ENCODE results near the gene TCAP.

TCAP gene

GRCh38 chr17:39628655-39629493 is 36.3 kb upstream of the TCAP start:
- TF ChIP-seq CTCF (IDR thresholded peaks at IDR 0.05; ENCODE audit: low read length) (no peak), EZH2 (IDR thresholded peaks at IDR 0.05; ENCODE audit: borderline replicate concordance, low read length) (no peak)
- H3K9ac ChIP-seq (ENCODE audit: low read length) = no peak overlapping the region
- H3K4me3 ChIP-seq (ENCODE audit: low read depth, low read length, poor library complexity, severe bottlenecking) = no peak overlapping the region
- H2AFZ ChIP-seq (ENCODE audit: low read length) = no peak overlapping the region
- H3K9me3 ChIP-seq (ENCODE audit: low read length) = no peaks in the 10 kb centered on the region
- H3K79me2 ChIP-seq (ENCODE audit: insufficient read depth, low read length) = no peaks in the 10 kb centered on the region
- H3K27ac ChIP-seq (ENCODE audit: low read depth, low read length, poor library complexity, severe bottlenecking) = no peak overlapping the region
- H3K4me1 ChIP-seq (ENCODE audit: insufficient read depth, low read length, severe bottlenecking) = no peaks in the 10 kb centered on the region
- H3F3A ChIP-seq (ENCODE audit: insufficient read depth, low read length) = no peaks in the 10 kb centered on the region
- no peaks in the 10 kb centered on the region for H3K9me2 ChIP-seq (ENCODE audit: low read depth, low read length)
- H3K36me3 ChIP-seq (ENCODE audit: insufficient read depth, low read length) = no peaks in the 10 kb centered on the region
- H3K4me2 ChIP-seq (ENCODE audit: low read length) = no peak overlapping the region
- no peaks in the 10 kb centered on the region for H3K27me3 ChIP-seq (ENCODE audit: insufficient read depth, low read length)
- H4K20me1 ChIP-seq (ENCODE audit: insufficient read depth, low read length) = no peaks in the 10 kb centered on the region

DNA sequence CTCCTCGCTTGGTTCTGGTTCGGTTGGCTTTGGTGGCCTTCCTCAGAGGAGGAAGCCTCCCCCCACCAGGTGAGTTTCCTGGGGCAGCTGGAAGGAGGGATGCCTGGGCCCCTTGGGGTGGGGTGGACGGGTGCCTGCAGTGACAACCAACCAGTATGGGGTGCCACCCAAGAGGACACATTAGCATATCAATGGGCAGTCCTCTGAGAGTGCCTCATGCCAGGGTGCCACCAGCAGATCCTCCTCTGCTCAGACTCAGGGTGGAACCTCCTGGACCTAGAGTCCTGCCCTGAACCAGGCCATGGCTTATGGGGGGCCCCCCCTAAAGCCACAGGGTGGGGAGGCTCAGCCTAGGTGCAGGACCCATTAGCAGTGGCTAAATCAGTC is 35.7 kb upstream of the TCAP start:
- Histone ChIP-seq H3K4me1 (ENCODE audit: insufficient read depth, low read length, severe bottlenecking) (no peaks in the 10 kb centered on the region), H3K27ac (ENCODE audit: low read depth, low read length, poor library complexity, severe bottlenecking) (no peak overlapping the region)

DNA sequence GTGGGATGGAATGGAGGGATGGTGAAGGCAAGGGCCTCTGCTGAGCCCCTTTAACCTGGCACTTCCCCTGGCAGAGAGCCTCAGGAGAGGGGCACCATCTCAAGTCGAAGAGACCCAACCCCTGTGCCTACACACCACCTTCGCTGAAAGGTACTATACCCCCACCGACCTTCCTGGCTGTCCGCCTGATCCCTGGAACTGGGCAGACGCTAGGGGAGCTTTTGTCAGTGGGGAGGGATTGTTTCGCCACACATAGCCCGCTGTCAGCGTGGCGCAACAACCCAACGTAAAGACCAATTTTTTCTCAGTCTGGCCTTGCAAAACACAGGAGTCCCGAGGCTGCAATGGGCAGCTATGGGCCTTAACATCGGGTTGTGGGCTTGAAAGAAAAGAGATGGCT is 35.3 kb upstream of the TCAP start:
- no peak overlapping the region for H3K4me2 ChIP-seq (ENCODE audit: low read length)
- no peak overlapping the region for H3K9ac ChIP-seq (ENCODE audit: low read length)
- H3K27me3 ChIP-seq (ENCODE audit: insufficient read depth, low read length) = no peaks in the 10 kb centered on the region
- no peak overlapping the region for H3K4me3 ChIP-seq (ENCODE audit: low read depth, low read length, poor library complexity, severe bottlenecking)
- no peaks in the 10 kb centered on the region for H3K9me2 ChIP-seq (ENCODE audit: low read depth, low read length)
- H3K4me1 ChIP-seq (ENCODE audit: insufficient read depth, low read length, severe bottlenecking) = no peaks in the 10 kb centered on the region
- no peaks in the 10 kb centered on the region for H3K36me3 ChIP-seq (ENCODE audit: insufficient read depth, low read length)
- H4K20me1 ChIP-seq (ENCODE audit: insufficient read depth, low read length) = no peaks in the 10 kb centered on the region
- no peaks in the 10 kb centered on the region for H3F3A ChIP-seq (ENCODE audit: insufficient read depth, low read length)
- H3K9me3 ChIP-seq (ENCODE audit: low read length) = no peaks in the 10 kb centered on the region
- no peak for TF ChIP-seq CTCF (IDR thresholded peaks at IDR 0.05; ENCODE audit: low read length)
- TF ChIP-seq EZH2 (IDR thresholded peaks at IDR 0.05; ENCODE audit: borderline replicate concordance, low read length) = no peak
- H3K27ac ChIP-seq (ENCODE audit: low read depth, low read length, poor library complexity, severe bottlenecking) = no peak overlapping the region
- H3K79me2 ChIP-seq (ENCODE audit: insufficient read depth, low read length) = no peaks in the 10 kb centered on the region
- no peak overlapping the region for H2AFZ ChIP-seq (ENCODE audit: low read length)

More for the DNA sequence above, 35.7 kb upstream of the TCAP start:
- H2AFZ ChIP-seq (ENCODE audit: low read length) = no peak overlapping the region
- no peak for TF ChIP-seq CTCF (IDR thresholded peaks at IDR 0.05; ENCODE audit: low read length)
- TF ChIP-seq EZH2 (IDR thresholded peaks at IDR 0.05; ENCODE audit: borderline replicate concordance, low read length) = no peak
- H3K9ac ChIP-seq (ENCODE audit: low read length) = no peak overlapping the region
- H3K27me3 ChIP-seq (ENCODE audit: insufficient read depth, low read length) = no peaks in the 10 kb centered on the region
- no peaks in the 10 kb centered on the region for H3K9me2 ChIP-seq (ENCODE audit: low read depth, low read length)
- H3K79me2 ChIP-seq (ENCODE audit: insufficient read depth, low read length) = no peaks in the 10 kb centered on the region
- no peaks in the 10 kb centered on the region for H4K20me1 ChIP-seq (ENCODE audit: insufficient read depth, low read length)
- H3K9me3 ChIP-seq (ENCODE audit: low read length) = no peaks in the 10 kb centered on the region
- no peak overlapping the region for H3K4me2 ChIP-seq (ENCODE audit: low read length)
- no peaks in the 10 kb centered on the region for H3K36me3 ChIP-seq (ENCODE audit: insufficient read depth, low read length)
- H3F3A ChIP-seq (ENCODE audit: insufficient read depth, low read length) = no peaks in the 10 kb centered on the region
- no peak overlapping the region for H3K4me3 ChIP-seq (ENCODE audit: low read depth, low read length, poor library complexity, severe bottlenecking)

Data from OCI-LY1 (cell line).